HepG2 (cell line): ENCODE measurements around the gene TEX14. TPM values are rescaled to one million over a fixed set of nuclear protein-coding genes. Genes with fewer than 3 reads are reported as not detected.
A peak's percentile ranks its signal among the peaks of the same experiment; 100 is the strongest.

Experiments
- ATAC-seq: fragments of 200-7000 bp; cut with Tn5 transposase; 3 replicates; pipeline ENCODE4 v1.9.1; 2020; ENCODE audit warnings: mild to moderate bottlenecking, moderate library complexity
- BruUV-seq: library from RNA; stranded (reverse); fragments of 400-500 nt; replicated peaks from 2 replicates; lab custom pipeline; 2021; lab: Mats Ljungman, UMichigan
- CTCF ChIA-PET: fragments of 300-600 bp; formaldehyde crosslinking; extraction: SDS; loops from one replicate; lab custom pipeline; 2021; ENCODE audit warnings: low total read pairs, inconsistent platforms, low intra/inter-chr PET ratio; lab: Yijun Ruan, JAX
- POLR2A ChIA-PET: fragments of 350-600 bp; sonication (Branson Sonifier 250); formaldehyde crosslinking; loops from one replicate; lab custom pipeline; 2020; ENCODE audit warnings: antibody characterized with exemption, inconsistent platforms; lab: Yijun Ruan, JAX
- DNase-seq: peaks from one replicate; pipeline ENCODE4 v3.0.0-alpha.2; 2015; ENCODE audit warnings: low spot score
- FAIRE-seq: peaks from 3 replicates; lab custom pipeline; 2011; peaks lifted over from hg19 to GRCh38; lab: Jason Lieb, UNC
- H2AFZ ChIP-seq: one replicate; pipeline ENCODE4 v1.6.1; 2011; ENCODE audit warnings: low read length, inconsistent platforms
- H3K27ac ChIP-seq: fragments of 300-600 bp; 3 replicates; pipeline ENCODE4 v1.8.0; 2011; ENCODE audit warnings: mixed run types, mild to moderate bottlenecking, mixed read lengths, low read length, inconsistent platforms; ENCODE audit not compliant: insufficient read depth; ENCODE audit errors: extremely low read length
- H3K27me3 ChIP-seq, 2 experiments: fragments of 200-600 bp in 1 of 2; 2 replicates in 1 of 2; 3 replicates in 1 of 2; pipeline versions ENCODE4 v1.6.0 to v1.8.0; 2011; ENCODE audit warnings: low read length in 2 of 2, mild to moderate bottlenecking in 2 of 2, moderate library complexity in 2 of 2, inconsistent platforms in 1 of 2; ENCODE audit not compliant: insufficient read depth in 2 of 2, control insufficient read depth in 1 of 2
- H3K36me3 ChIP-seq, 2 experiments: fragments of 200-600 bp in 1 of 2; replicated peaks in 1 of 2; 2 replicates in 1 of 2; 3 replicates in 1 of 2; pipeline versions ENCODE4 v1.5.1 to v1.8.0; 2011; ENCODE audit warnings: low read length in 2 of 2, inconsistent platforms in 1 of 2; ENCODE audit not compliant: insufficient read depth in 2 of 2, control insufficient read depth in 1 of 2
- H3K4me1 ChIP-seq: 2 replicates; pipeline ENCODE4 v1.5.1; 2012; ENCODE audit warnings: low read length, inconsistent platforms; ENCODE audit not compliant: insufficient read depth
- H3K4me2 ChIP-seq: 2 replicates; pipeline ENCODE4 v1.6.0; 2011; ENCODE audit warnings: low read depth, low read length, inconsistent platforms
- H3K4me3 ChIP-seq, 3 experiments: fragments of 200-600 bp in 1 of 3; sonication (generic), shearing (Covaris generic) in 1 of 3; replicated peaks in 1 of 3; 2 replicates each; pipeline ENCODE4 v1.5.1; 2011 to 2016; ENCODE audit warnings: low read length in 3 of 3, inconsistent platforms in 2 of 3, low read depth in 2 of 3, mild to moderate bottlenecking in 2 of 3, control low read depth in 1 of 3, mixed read lengths in 1 of 3; ENCODE audit not compliant: insufficient read depth in 1 of 3
- H3K79me2 ChIP-seq: one replicate; pipeline ENCODE4 v1.6.1; 2011; ENCODE audit warnings: low read length, inconsistent platforms; ENCODE audit not compliant: insufficient read depth
- H3K9ac ChIP-seq: 2 replicates; pipeline ENCODE4 v1.6.0; 2011; ENCODE audit warnings: mild to moderate bottlenecking, low read depth, low read length, inconsistent platforms; ENCODE audit not compliant: insufficient read depth
- H3K9me3 ChIP-seq: 2 replicates; pipeline ENCODE4 v1.5.1; 2012; ENCODE audit warnings: mild to moderate bottlenecking, low read length
- H4K20me1 ChIP-seq: 2 replicates; pipeline ENCODE4 v1.6.0; 2011; ENCODE audit warnings: inconsistent platforms, mild to moderate bottlenecking, low read length, moderate library complexity; ENCODE audit not compliant: insufficient read depth
- AHDC1 ChIP-seq: sonication (generic); formaldehyde crosslinking; IDR thresholded peaks from 2 replicates; pipeline ENCODE4 v1.5.1; 2020; ENCODE audit warnings: mild to moderate bottlenecking, missing genetic modification reagents, borderline replicate concordance
- ATM ChIP-seq: fragments of 450-650 bp; IDR thresholded peaks from 2 replicates; pipeline ENCODE4 v1.7.1; 2017; ENCODE audit warnings: mild to moderate bottlenecking, borderline replicate concordance
- GABPB1 ChIP-seq: IDR thresholded peaks from 2 replicates; pipeline ENCODE4 v1.6.1; 2016; ENCODE audit warnings: mild to moderate bottlenecking, missing genetic modification reagents, moderate library complexity, missing compliant biosample characterization
- HNF4G ChIP-seq, 2 experiments: sonication (generic) in 1 of 2; formaldehyde crosslinking in 1 of 2; IDR thresholded peaks; 2 replicates each; pipeline versions ENCODE4 v1.4.0 to v1.6.1; 2011 to 2020; ENCODE audit warnings: borderline replicate concordance in 2 of 2, low read depth in 2 of 2, mild to moderate bottlenecking in 2 of 2, low read length in 1 of 2, missing genetic modification reagents in 1 of 2, moderate library complexity in 1 of 2
- IKZF4 ChIP-seq: sonication (generic); formaldehyde crosslinking; IDR thresholded peaks from 2 replicates; pipeline ENCODE4 v1.5.1; 2020; ENCODE audit warnings: borderline replicate concordance, mild to moderate bottlenecking, low read depth, missing genetic modification reagents; ENCODE audit errors: not compliant biosample characterization
- LCORL ChIP-seq, 2 experiments: fragments of 450-650 bp in 1 of 2; sonication (generic) in 1 of 2; formaldehyde crosslinking in 1 of 2; IDR thresholded peaks; 2 replicates each; pipeline versions ENCODE4 v1.5.0 to v1.6.1; 2017 to 2020; ENCODE audit warnings: antibody characterized with exemption in 1 of 2, missing genetic modification reagents in 1 of 2
- MXD4 ChIP-seq: IDR thresholded peaks from 2 replicates; pipeline ENCODE4 v1.6.1; 2016; ENCODE audit warnings: mild to moderate bottlenecking, missing biosample characterization, missing genetic modification reagents
- PHF5A ChIP-seq: IDR thresholded peaks from one replicate; pipeline ENCODE4 v1.6.1; 2018; ENCODE audit warnings: low read depth, missing genetic modification reagents; ENCODE audit not compliant: unreplicated experiment
- TEAD3 ChIP-seq: optimal IDR thresholded peaks from 2 replicates; pipeline ENCODE3; 2016; ENCODE audit warnings: borderline replicate concordance
- ZKSCAN8 ChIP-seq: IDR thresholded peaks from 2 replicates; pipeline ENCODE4 v1.6.1; 2016; ENCODE audit warnings: borderline replicate concordance, missing genetic modification reagents, missing compliant biosample characterization
- ZNF274 ChIP-seq: sonication (generic); formaldehyde crosslinking; IDR thresholded peaks from 2 replicates; pipeline ENCODE4 v1.5.1; 2020; ENCODE audit warnings: mild to moderate bottlenecking, missing genetic modification reagents
- ZNF329 ChIP-seq: sonication (generic); formaldehyde crosslinking; IDR thresholded peaks from 2 replicates; pipeline ENCODE4 v1.9.0; 2021; ENCODE audit warnings: low read depth, mild to moderate bottlenecking, missing genetic modification reagents
- ZNF441 ChIP-seq: sonication (generic); formaldehyde crosslinking; IDR thresholded peaks from 2 replicates; pipeline ENCODE4 v1.7.0; 2021; ENCODE audit warnings: missing genetic modification reagents, borderline replicate concordance
- WGBS: methylation state at CpG from one replicate; pipeline ENCODE4 v1.1.6; 2017; ENCODE audit warnings: low lambda C conversion rate; 5-methylcytosine and 5-hydroxymethylcytosine counted together
- in situ Hi-C: cut with HindIII; loops from 2 replicates; pipeline ENCODE4 v1.10.0; 2017; ENCODE audit warnings: low pct_unique_long_range_greater_than_20kb; ENCODE audit not compliant: extremely low pct_ligation_motif_present
- intact Hi-C: fragments of 100-400 bp; cut with micrococcal nuclease; formaldehyde crosslinking; loops from one replicate; pipeline ENCODE4 v1.10.0; 2022; ENCODE audit not compliant: unreplicated experiment
- polyA plus RNA-seq, 8 experiments: library from polyadenylated mRNA; depleted of rRNA in 3 of 8; stranded (reverse) in 7 of 8; unstranded in 1 of 8; fragments of >200 nt; fragmentation: Illumina TruSeq in 4 of 8; extraction: Trizol in 4 of 8; gene quantifications; 2 replicates each; pipeline versions ENCODE4 v1.2.1 to v1.2.3, GENCODE V29; 2011 to 2016; ENCODE audit warnings: low read depth in 4 of 8, missing spikeins in 1 of 8, mixed read lengths in 1 of 8; ENCODE audit not compliant: insufficient read depth in 1 of 8
- total RNA-seq, 5 experiments: library from RNA; depleted of rRNA; stranded (reverse); fragments of >200 nt; fragmentation: Illumina TruSeq; extraction: Trizol; gene quantifications; 2 replicates each; pipeline ENCODE4 v1.2.3, GENCODE V29; 2016; ENCODE audit warnings: low read depth in 1 of 5

TEX14 gene
- total and polyA plus RNA-seq, 2 of the 13 experiments (the other 11 are each of a cell fraction or from before 2014, with no cell fraction given) = 0.04 to 0.07 TPM

GRCh38 chr17:58618336-58618735 lies 73.5 kb downstream of the TEX14 start:
- Histone ChIP-seq H3K36me3 (no peaks in the 10 kb centered on the region), H3K4me3 (no peak overlapping the region), H3K79me2 (no peaks in the 10 kb centered on the region), H3K9ac (no peak overlapping the region), H2AFZ (no peak overlapping the region), H3K27ac (no peak overlapping the region), H3K4me1 (peaks cover 8% of the 10 kb centered on the region), H4K20me1 (no peaks in the 10 kb centered on the region), H3K27me3 (peaks cover 3 to 29% of the 10 kb centered on the region in 2 experiments; a peak in 3 of 5 replicates), H3K9me3 (no peaks in the 10 kb centered on the region), H3K4me2 (no peak overlapping the region)
- DNase-seq = no peak
- CTCF ChIA-PET = no interaction called here
- 30% methylated on average over 2 of the region's 2 CpGs for WGBS
- no peak for TF ChIP-seq MXD4 (CRISPR knock-in tag)
- no peak for TF ChIP-seq PHF5A (CRISPR knock-in tag)
- no peak for TF ChIP-seq HNF4G (IDR thresholded peaks at IDR 0.05; ENCODE audit: borderline replicate concordance, low read depth, low read length)
- no peak for TF ChIP-seq HNF4G (CRISPR knock-in tag; IDR thresholded peaks at IDR 0.05; ENCODE audit: borderline replicate concordance, low read depth)
- TF ChIP-seq LCORL (IDR thresholded peaks at IDR 0.05) = 0 out of 2 replicates have a peak, but pooled peaks have one; percentile 61
- TF ChIP-seq LCORL (CRISPR knock-in tag; IDR thresholded peaks at IDR 0.05) = no peak
- TF ChIP-seq TEAD3 (CRISPR knock-in tag) = peak; percentile 11
- no peak for TF ChIP-seq ZNF441 (CRISPR knock-in tag)
- TF ChIP-seq IKZF4 = no peak
- TF ChIP-seq ZKSCAN8 = no peak
- no peak for TF ChIP-seq ZNF329 (CRISPR knock-in tag)
- no peak for TF ChIP-seq AHDC1
- no peak for TF ChIP-seq ZNF274
- TF ChIP-seq ATM = no peak
- no peak for TF ChIP-seq GABPB1 (CRISPR knock-in tag)
- BruUV-seq = no TSS peak
- ATAC-seq = no peak
- POLR2A ChIA-PET = interaction anchor here (4.8 kb wide), 1 partner anchor 13 kb away, joined by 28 read pairs; no protein-coding TSS in a partner anchor
- in situ Hi-C loops (no loop called here), intact Hi-C loops (no loop called here)
- no peak for FAIRE-seq
